GM12878 (cell line): Measurements from ENCODE around the gene MAP7. TPM values are rescaled to one million over a fixed set of nuclear protein-coding genes. Genes with fewer than 3 reads are reported as not detected.

Experiments used
- ATAC-seq: fragments of 200-7000 bp; cut with Tn5 transposase; 3 replicates; pipeline ENCODE4 v1.9.1; 2020; ENCODE audit warnings: mild to moderate bottlenecking, moderate library complexity
- BruUV-seq: library from RNA; stranded (reverse); fragments of 400-500 nt; replicated peaks from 2 replicates; lab custom pipeline; 2021; lab: Mats Ljungman, UMichigan
- CTCF ChIA-PET: fragments of 300-600 bp; sonication (Branson Sonifier 250); formaldehyde crosslinking; extraction: SDS; loops from one replicate; lab custom pipeline; 2021; ENCODE audit warnings: inconsistent platforms; lab: Yijun Ruan, JAX
- POLR2A ChIA-PET: fragments of 350-600 bp; formaldehyde crosslinking; extraction: SDS; loops from one replicate; lab custom pipeline; 2021; ENCODE audit warnings: inconsistent platforms; lab: Charles Lee
- RAD21 ChIA-PET: fragments of 300-600 bp; sonication (Branson Sonifier 250); formaldehyde crosslinking; loops from one replicate; lab custom pipeline; 2023; ENCODE audit warnings: antibody characterized with exemption; ENCODE audit not compliant: unreplicated experiment; lab: Charles Lee
- SMC1A ChIA-PET: fragments of 300-600 bp; sonication (Branson Sonifier 250); formaldehyde crosslinking; loops from one replicate; lab custom pipeline; 2023; ENCODE audit not compliant: unreplicated experiment, uncharacterized antibody; lab: Charles Lee
- DNase-seq: peaks from one replicate; pipeline ENCODE4 v3.0.0-alpha.2; 2011; ENCODE audit warnings: low read depth, low spot score
- FAIRE-seq: peaks from 3 replicates; lab custom pipeline; 2011; peaks lifted over from hg19 to GRCh38; lab: Jason Lieb, UNC
- H2AFZ ChIP-seq: 2 replicates; pipeline ENCODE4 v1.6.0; 2011; ENCODE audit warnings: low read depth, low read length, control low read depth; ENCODE audit not compliant: control insufficient read depth
- H3K27ac ChIP-seq: 2 replicates; pipeline ENCODE4 v1.5.1; 2011; ENCODE audit warnings: control low read depth; ENCODE audit not compliant: control insufficient read depth, insufficient read depth
- H3K27me3 ChIP-seq, 2 experiments: replicated peaks in 1 of 2; 2 replicates each; pipeline versions ENCODE4 v1.6.0 to v1.6.1; 2011; ENCODE audit warnings: low read length in 1 of 2; ENCODE audit not compliant: control insufficient read depth in 2 of 2, insufficient read depth in 2 of 2
- H3K36me3 ChIP-seq, 2 experiments: 2 replicates each; pipeline ENCODE4 v1.5.1; 2011; ENCODE audit warnings: low read length in 1 of 2; ENCODE audit not compliant: control insufficient read depth in 2 of 2, insufficient read depth in 2 of 2
- H3K4me1 ChIP-seq: 2 replicates; pipeline ENCODE4 v1.6.1; 2011; ENCODE audit warnings: mild to moderate bottlenecking, low read length, moderate library complexity, mixed read lengths; ENCODE audit not compliant: control insufficient read depth, insufficient read depth
- H3K4me2 ChIP-seq: 2 replicates; pipeline ENCODE4 v1.6.0; 2011; ENCODE audit warnings: control low read depth; ENCODE audit not compliant: control insufficient read depth, insufficient read depth
- H3K4me3 ChIP-seq: fragments of 200-600 bp; sonication (generic); 2 replicates; pipeline ENCODE4 v1.5.1; 2016
- H3K79me2 ChIP-seq: 2 replicates; pipeline ENCODE4 v1.6.0; 2011; ENCODE audit warnings: low read length; ENCODE audit not compliant: control insufficient read depth, insufficient read depth
- H3K9ac ChIP-seq: 2 replicates; pipeline ENCODE4 v1.8.0; 2011; ENCODE audit warnings: low read length, control low read depth, mixed read lengths; ENCODE audit not compliant: control insufficient read depth, insufficient read depth
- H3K9me3 ChIP-seq: replicated peaks from 3 replicates; pipeline ENCODE4 v1.5.1; 2011; ENCODE audit warnings: mild to moderate bottlenecking, low read length; ENCODE audit not compliant: control insufficient read depth, insufficient read depth
- H4K20me1 ChIP-seq: 2 replicates; pipeline ENCODE4 v1.6.0; 2011; ENCODE audit not compliant: control insufficient read depth, insufficient read depth
- CEBPZ ChIP-seq: fragments of 150-350 bp; IDR thresholded peaks from 2 replicates; pipeline ENCODE4 v1.6.1; 2016; ENCODE audit warnings: low read depth, low read length
- CHD2 ChIP-seq: IDR thresholded peaks from 2 replicates; pipeline ENCODE4 v1.6.1; 2011; ENCODE audit warnings: low read depth, low read length, improper control_type of control experiment, borderline replicate concordance
- ELK1 ChIP-seq: IDR thresholded peaks from 2 replicates; pipeline ENCODE4 v1.6.1; 2012; ENCODE audit warnings: low read depth, low read length, improper control_type of control experiment
- PKNOX1 ChIP-seq: fragments of 450-650 bp; IDR thresholded peaks from 2 replicates; pipeline ENCODE4 v1.6.1; 2016; ENCODE audit warnings: mild to moderate bottlenecking
- POU2F2 ChIP-seq: IDR thresholded peaks from 3 replicates; pipeline ENCODE4 v1.6.1; 2011; ENCODE audit warnings: low read depth, mild to moderate bottlenecking, low read length, borderline replicate concordance
- SIX5 ChIP-seq: IDR thresholded peaks from 2 replicates; pipeline ENCODE4 v1.6.1; 2011; ENCODE audit warnings: mild to moderate bottlenecking, low read depth, low read length, moderate library complexity; ENCODE audit not compliant: severe bottlenecking
- SPI1 ChIP-seq: IDR thresholded peaks from 2 replicates; pipeline ENCODE4 v1.6.1; 2011; ENCODE audit warnings: low read depth, mild to moderate bottlenecking, low read length, moderate library complexity, borderline replicate concordance; ENCODE audit not compliant: insufficient read depth
- STAT1 ChIP-seq: fragments of 450-650 bp; conservative IDR thresholded peaks from 2 replicates; pipeline ENCODE4 v1.6.1; 2014; ENCODE audit warnings: antibody characterized with exemption, mild to moderate bottlenecking
- SUZ12 ChIP-seq: fragments of 200-600 bp; sonication (generic); IDR thresholded peaks from one replicate; pipeline ENCODE4 v1.6.1; 2018; ENCODE audit warnings: antibody characterized with exemption, mild to moderate bottlenecking; ENCODE audit not compliant: unreplicated experiment
- USF1 ChIP-seq: IDR thresholded peaks from 2 replicates; pipeline ENCODE4 v1.6.1; 2011; ENCODE audit warnings: borderline replicate concordance, low read depth, mild to moderate bottlenecking, moderate library complexity, mixed read lengths, low read length; ENCODE audit not compliant: insufficient read depth; ENCODE audit errors: extremely low read length
- ZNF24 ChIP-seq: fragments of 450-650 bp; IDR thresholded peaks from 2 replicates; pipeline ENCODE4 v1.6.1; 2017; ENCODE audit warnings: antibody characterized with exemption, mild to moderate bottlenecking
- WGBS: methylation state at CpG from one replicate; pipeline ENCODE4 v1.1.6; 2016; ENCODE audit warnings: low lambda C conversion rate; ENCODE audit not compliant: insufficient replicate concordance, insufficient coverage; ENCODE audit errors: missing lambda C conversion rate; 5-methylcytosine and 5-hydroxymethylcytosine counted together
- in situ Hi-C: fragments of 300-500 bp; cut with MboI; formaldehyde crosslinking; loops from 9 replicates; pipeline ENCODE4 v1.14.3; 2018; ENCODE audit warnings: mixed read lengths
- intact Hi-C: fragments of 100-400 bp; cut with micrococcal nuclease; formaldehyde crosslinking; loops from one replicate; pipeline ENCODE4 v1.14.2; 2022; ENCODE audit not compliant: unreplicated experiment
- polyA plus RNA-seq, 11 experiments: library from polyadenylated mRNA; depleted of rRNA in 4 of 11; unstranded in 6 of 11; stranded (reverse) in 5 of 11; fragments of >200 nt; fragmentation: Nextera tagmentation in 4 of 11; fragmentation: Illumina TruSeq in 1 of 11; extraction: Ambion mirVana in 4 of 11; extraction: Trizol in 1 of 11; gene quantifications; 1 replicate in 1 of 11; 2 replicates in 10 of 11; pipeline versions ENCODE4 v1.2.1 to v1.2.3, GENCODE V29; 2011 to 2016; ENCODE audit warnings: inconsistent platforms in 2 of 11, missing spikeins in 2 of 11, low read depth in 1 of 11
- total RNA-seq, 4 experiments: library from RNA; depleted of rRNA in 3 of 4; stranded (reverse); fragments of >200 nt in 3 of 4; fragmentation: Illumina TruSeq in 1 of 4; extraction: Trizol in 1 of 4; gene quantifications; 2 replicates each; pipeline versions ENCODE4 v1.2.1 to v1.2.3, GENCODE V29; 2013 to 2021

MAP7 gene
- total and polyA plus RNA-seq, 10 of the 15 experiments (the other 5 are each of a cell fraction or from before 2014, with no cell fraction given), result 0.04 to 0.17 (median 0.08) TPM; not detected in 2

GRCh38 chr6:136409597-136409996 is 140.6 kb downstream of the MAP7 start:
- ChIA-PET CTCF (no interaction called here), SMC1A (no interaction called here), POLR2A (no interaction called here), RAD21 (no interaction called here)
- Histone ChIP-seq H4K20me1 (no peaks in the 10 kb centered on the region), H3K27ac (no peak overlapping the region), H3K9me3 (no peaks in the 10 kb centered on the region), H3K4me1 (peaks cover 3% of the 10 kb centered on the region; the same call in 1 of the 2 replicates), H3K27me3 (no peaks in the 10 kb centered on the region), H2AFZ (no peak overlapping the region), H3K4me2 (no peak overlapping the region), H3K4me3 (no peak overlapping the region), H3K36me3 (no peaks in the 10 kb centered on the region), H3K79me2 (no peaks in the 10 kb centered on the region), H3K9ac (no peak overlapping the region)
- no TSS peak for BruUV-seq
- DNase-seq (no peak), ATAC-seq (no peak), FAIRE-seq (no peak)
- intact Hi-C loops, result no loop called here
- in situ Hi-C loops, result no loop called here
- TF ChIP-seq SPI1, result no peak
- TF ChIP-seq CHD2, result no peak
- TF ChIP-seq SUZ12, result no peak
- no peak for TF ChIP-seq PKNOX1
- TF ChIP-seq SIX5, result no peak
- WGBS, result 88% methylated on average over 1 of the region's 1 CpG

GRCh38 chr6:136408204-136408603 is 142.0 kb downstream of the MAP7 start:
- FAIRE-seq, result no peak
- TF ChIP-seq POU2F2 (no peak), STAT1 (no peak), ELK1 (no peak), CEBPZ (no peak), USF1 (no peak), ZNF24 (no peak)

More at GRCh38 chr6:136408204-136408603, 142.0 kb downstream of the MAP7 start:
- intact Hi-C loops (no loop called here), in situ Hi-C loops (no loop called here)
- H4K20me1 ChIP-seq, result no peaks in the 10 kb centered on the region
- H3K4me3 ChIP-seq, result no peak overlapping the region
- CTCF ChIA-PET, result interaction anchor here (0.8 kb wide), 1 partner anchor 15 kb away, joined by 3 read pairs; no protein-coding TSS in a partner anchor
- ATAC-seq (no peak), DNase-seq (no peak)
- RAD21 ChIA-PET, result no interaction called here
- H3K9me3 ChIP-seq, result no peaks in the 10 kb centered on the region
- POLR2A ChIA-PET, result no interaction called here
- H3K4me2 ChIP-seq, result no peak overlapping the region
- H3K27me3 ChIP-seq, result no peaks in the 10 kb centered on the region
- H3K79me2 ChIP-seq, result no peaks in the 10 kb centered on the region
- WGBS, result 47% methylated on average over 4 of the region's 4 CpGs
- H2AFZ ChIP-seq, result no peak overlapping the region
- SMC1A ChIA-PET, result no interaction called here
- H3K36me3 ChIP-seq, result no peaks in the 10 kb centered on the region
- BruUV-seq, result no TSS peak
- H3K9ac ChIP-seq, result no peak overlapping the region
- H3K4me1 ChIP-seq, result peaks cover 3% of the 10 kb centered on the region; the same call in 1 of the 2 replicates
- H3K27ac ChIP-seq, result no peak overlapping the region
